ENCODE data around the gene PYGO2. TPM values are rescaled to one million over a fixed set of nuclear protein-coding genes. Genes with fewer than 3 reads are reported as not detected.
A peak's percentile ranks its signal among the peaks of the same experiment; 100 is the strongest.
"Not testable (repeated sequence)": the region's sequence is repeated elsewhere in the genome, so short reads cannot be mapped to it uniquely, and the experiment has no call there.

Gene PYGO2
- total RNA-seq, 2 donors from 2014 or later = 27.7 to 55.3 TPM

GRCh38 chr1:154925335-154926170 lies 36.0 kb downstream of the PYGO2 start:
- ATAC-seq (peak in 1 of 2 donors; percentile 69), DNase-seq (ENCODE audit: low spot score in 2 of 2) (no peak)
- H3K27ac Mint-ChIP-seq = peak overlapping the region in 1 of 2 donors; percentile 78
- H3K9me3 Mint-ChIP-seq = no peaks in the 10 kb centered on the region
- H3K36me3 Mint-ChIP-seq = peaks cover 0 to 14% of the 10 kb centered on the region in 2 donors

DNA sequence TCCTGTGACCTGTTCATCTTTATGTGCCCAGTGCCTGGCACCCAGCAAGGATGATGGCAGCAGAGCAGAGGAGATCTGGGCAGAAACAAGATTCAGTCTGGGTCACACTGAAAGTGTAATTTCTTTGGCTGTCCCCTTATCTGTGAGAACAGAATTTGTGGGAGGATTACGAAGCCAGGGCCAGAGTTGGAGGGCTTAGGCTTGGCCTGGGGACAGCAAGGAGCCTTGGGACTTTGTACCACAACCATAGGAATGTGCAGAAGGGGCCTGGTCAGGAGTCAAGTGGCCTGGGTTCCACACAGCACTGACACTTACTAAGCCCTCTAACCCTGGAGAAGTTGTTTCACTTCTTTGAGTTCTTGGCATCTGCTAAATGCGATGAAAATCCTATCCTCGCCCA lies 37.9 kb downstream of the PYGO2 start:
- no peak for ATAC-seq
- Mint-ChIP-seq H3K27ac (peak overlapping the region; percentile 38 to 60), H3K9me3 (no peaks in the 10 kb centered on the region), H3K36me3 (peaks cover 0 to 14% of the 10 kb centered on the region in 2 donors)
- no peak for DNase-seq (ENCODE audit: low spot score in 2 of 2)

DNA sequence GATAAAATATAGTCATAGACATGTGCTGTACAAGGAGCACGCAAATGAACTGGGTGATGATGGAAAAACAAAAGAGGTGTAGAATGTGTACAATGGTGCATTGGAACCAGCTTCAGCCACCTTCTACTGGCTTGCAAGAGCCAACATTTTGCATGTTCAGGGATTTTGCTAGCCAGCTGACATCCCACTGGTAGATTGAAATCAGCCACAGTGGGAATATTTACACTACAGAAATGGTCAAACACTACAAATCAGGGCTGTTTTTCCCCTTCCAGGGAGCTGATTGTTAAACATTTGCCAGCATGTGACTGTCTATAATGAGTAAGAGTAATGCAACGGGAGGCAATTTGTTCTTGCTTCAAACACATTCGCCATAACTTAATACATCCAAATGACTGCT lies 48.3 kb downstream of the PYGO2 start:
- H3K9me3 Mint-ChIP-seq = peaks cover 0 to 3% of the 10 kb centered on the region in 2 donors
- ATAC-seq = no peak
- peaks cover 4 to 9% of the 10 kb centered on the region in 2 donors for H3K36me3 Mint-ChIP-seq
- H3K27ac Mint-ChIP-seq = no peak overlapping the region
- DNase-seq (ENCODE audit: low spot score in 2 of 2) = no peak

DNA sequence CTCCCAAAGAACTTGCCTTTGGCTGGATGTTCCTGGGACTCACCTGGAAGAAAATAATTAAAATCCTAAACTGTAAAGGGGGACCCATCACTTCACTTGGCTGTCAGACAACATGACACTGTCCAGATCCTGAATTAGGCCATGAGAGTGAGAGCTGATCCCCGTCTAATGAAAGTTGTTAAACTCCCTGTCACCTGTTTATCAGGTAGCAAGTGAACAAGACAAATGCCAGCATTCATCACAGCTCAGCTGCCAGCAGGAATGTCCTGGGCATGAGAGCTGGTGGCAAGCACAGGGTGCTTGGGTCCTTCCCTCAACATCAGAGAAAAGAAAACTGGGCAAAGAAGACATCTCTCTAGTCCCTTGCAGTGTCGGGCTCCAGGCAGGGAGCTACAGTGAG lies 48.8 kb downstream of the PYGO2 start:
- Mint-ChIP-seq H3K27ac (no peak overlapping the region), H3K36me3 (peaks cover 4 to 9% of the 10 kb centered on the region in 2 donors), H3K9me3 (peaks cover 0 to 3% of the 10 kb centered on the region in 2 donors)
- no peak for DNase-seq (ENCODE audit: low spot score in 2 of 2)
- no peak for ATAC-seq

- ATAC-seq (no peak), DNase-seq (ENCODE audit: low spot score in 2 of 2) (no peak)
- Mint-ChIP-seq H3K36me3 (peaks cover 4 to 8% of the 10 kb centered on the region in 2 donors), H3K27ac (peak overlapping the region in 1 of 2 donors; percentile 2), H3K9me3 (peaks cover 0 to 3% of the 10 kb centered on the region in 2 donors)
Measured at GRCh38 chr1:154911691-154912550, 49.7 kb downstream of the PYGO2 start.

DNA sequence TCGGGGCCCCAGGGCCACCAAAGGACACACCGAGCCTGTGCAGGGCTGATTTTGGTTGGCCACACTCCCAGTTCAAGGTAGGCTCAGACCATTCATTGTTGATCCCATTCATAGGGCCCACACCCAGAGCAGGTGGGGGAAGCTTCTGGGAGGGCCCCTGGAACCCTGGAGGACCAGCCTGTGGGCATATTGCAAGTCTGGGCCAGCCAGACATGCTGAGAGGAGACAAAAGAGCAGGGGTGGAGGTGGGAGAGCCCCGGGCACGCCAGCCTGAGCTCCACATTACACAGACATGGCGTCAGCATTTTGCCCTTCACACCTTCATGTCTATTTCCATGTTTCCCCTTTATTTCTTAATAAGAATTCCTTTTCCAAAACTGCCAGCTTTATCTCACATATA lies 50.7 kb downstream of the PYGO2 start:
- no peak for ATAC-seq
- Mint-ChIP-seq H3K9me3 (no peaks in the 10 kb centered on the region), H3K27ac (no peak overlapping the region)

GRCh38 chr1:154908937-154909336 lies 52.6 kb downstream of the PYGO2 start:
- Mint-ChIP-seq H3K9me3 (no peaks in the 10 kb centered on the region), H3K36me3 (no peaks in the 10 kb centered on the region), H3K27ac (no peak overlapping the region)
- no peak for DNase-seq (ENCODE audit: low spot score in 2 of 2)
- ATAC-seq = no peak

More for the DNA sequence above, 50.7 kb downstream of the PYGO2 start:
- H3K36me3 Mint-ChIP-seq = no peaks in the 10 kb centered on the region
- no peak for DNase-seq (ENCODE audit: low spot score in 2 of 2)

GRCh38 chr1:154908129-154908528 lies 53.5 kb downstream of the PYGO2 start:
- not testable (repeated sequence) for H3K27ac Mint-ChIP-seq; DNase-seq (ENCODE audit: low spot score in 2 of 2); H3K9me3 Mint-ChIP-seq; H3K36me3 Mint-ChIP-seq; ATAC-seq

Other genes starting within 250 kb of the PYGO2 start
- under 1 TPM; 0.04 to 0.32 TPM for gene KCNN3, start 91.5 kb downstream of the PYGO2 start, total RNA-seq
- gene PMVK, start 25.1 kb downstream of the PYGO2 start, total RNA-seq = 10 to 100 TPM; 12.2 to 34.2 TPM
- gene PBXIP1, start 5.7 kb downstream of the PYGO2 start, total RNA-seq = 10 to 100 TPM; 40.9 to 41.1 TPM
- gene SHC1, start 9.0 kb upstream of the PYGO2 start, total RNA-seq = 10 to 100 TPM; 50.3 to 76.2 TPM
- gene CKS1B, start 12.9 kb upstream of the PYGO2 start, total RNA-seq = 100 to 1,000 TPM; 202 to 308 TPM
- gene FLAD1, start 21.6 kb upstream of the PYGO2 start, total RNA-seq = 10 to 100 TPM; 40.8 to 41.9 TPM
- gene LENEP, start 31.8 kb upstream of the PYGO2 start, total RNA-seq = under 1 TPM; 0.66 to 0.68 TPM
- 100 to 1,000 TPM in 1 of 2 donors, 10 to 100 TPM in 1; 97.4 to 184 TPM for gene ZBTB7B, start 41.0 kb upstream of the PYGO2 start, total RNA-seq
- gene DCST2, start 72.0 kb upstream of the PYGO2 start, total RNA-seq = 1 to 10 TPM; 1.5 to 1.8 TPM
- gene DCST1, start 72.0 kb upstream of the PYGO2 start, total RNA-seq = under 1 TPM in 1 of 2 donors, not detected in 1; 0.34 TPM
- 10 to 100 TPM; 49.9 to 52.8 TPM for gene ADAM15, start 89.5 kb upstream of the PYGO2 start, total RNA-seq
- gene EFNA4, start 102.0 kb upstream of the PYGO2 start, total RNA-seq = 1 to 10 TPM; 5.7 to 9.5 TPM
- 10 to 100 TPM in 1 of 2 donors, 1 to 10 TPM in 1; 1.7 to 12.6 TPM for gene EFNA3, start 117.1 kb upstream of the PYGO2 start, total RNA-seq
- 1 to 10 TPM in 1 of 2 donors, under 1 TPM in 1; 0.68 to 1.6 TPM for gene EFNA1, start 166.1 kb upstream of the PYGO2 start, total RNA-seq
- 10 to 100 TPM; 47.4 to 49.4 TPM for gene SLC50A1, start 174.1 kb upstream of the PYGO2 start, total RNA-seq
- gene DPM3, start 178.7 kb upstream of the PYGO2 start, total RNA-seq = 10 to 100 TPM; 26.4 to 40.8 TPM
- gene KRTCAP2, start 211.5 kb upstream of the PYGO2 start, total RNA-seq = 100 to 1,000 TPM; 106 to 162 TPM
- 10 to 100 TPM in 1 of 2 donors, 1 to 10 TPM in 1; 6.8 to 15.2 TPM for gene TRIM46, start 212.1 kb upstream of the PYGO2 start, total RNA-seq
- 10 to 100 TPM; 17.2 to 23.6 TPM for gene THBS3, start 246.1 kb upstream of the PYGO2 start, total RNA-seq
- 10 to 100 TPM; 46.6 to 57.2 TPM for gene MTX1, start 246.9 kb upstream of the PYGO2 start, total RNA-seq